Myocyte (in vitro differentiated cells): ENCODE data around the gene ARHGAP32. TPM values are rescaled to one million over a fixed set of nuclear protein-coding genes. Genes with fewer than 3 reads are reported as not detected.
"Not testable (repeated sequence)": the region's sequence is repeated elsewhere in the genome, so short reads cannot be mapped to it uniquely, and the experiment has no call there.

Experiments used
- DNase-seq: peaks from one replicate; pipeline ENCODE4 v3.0.0-alpha.2; 2012; ENCODE audit warnings: low read depth
- total RNA-seq: library from RNA; depleted of rRNA; stranded (reverse); fragments of >200 nt; gene quantifications from 2 replicates; pipeline ENCODE4 v1.2.3, GENCODE V29; 2014

ARHGAP32 gene
- total RNA-seq, 1 donor from 2014 or later, result 10.2 TPM

- DNase-seq, result no peak
These were observed 255.4 kb downstream of the ARHGAP32 start for GRCh38 chr11:128936606-128937251.

DNA sequence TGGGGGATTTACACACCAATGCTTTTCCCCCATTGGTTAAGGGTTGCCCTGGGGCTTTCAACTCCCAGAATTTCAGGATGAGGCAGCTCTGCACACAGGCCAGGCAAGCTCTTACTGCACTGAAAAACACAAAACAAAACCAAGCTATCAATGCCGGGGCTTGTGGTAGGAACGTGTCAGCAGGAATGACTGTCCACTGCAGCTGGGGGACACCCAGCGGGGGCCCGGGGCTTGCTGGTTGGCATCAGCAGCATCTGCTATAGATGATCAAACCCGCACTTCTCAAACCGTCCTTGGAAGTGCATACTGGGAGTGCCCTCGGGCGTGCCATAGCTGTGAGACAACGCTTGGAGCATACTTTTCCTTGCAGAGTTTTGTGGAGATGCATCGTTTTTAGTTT is 257.2 kb downstream of the ARHGAP32 start:
- DNase-seq, result no peak

DNA sequence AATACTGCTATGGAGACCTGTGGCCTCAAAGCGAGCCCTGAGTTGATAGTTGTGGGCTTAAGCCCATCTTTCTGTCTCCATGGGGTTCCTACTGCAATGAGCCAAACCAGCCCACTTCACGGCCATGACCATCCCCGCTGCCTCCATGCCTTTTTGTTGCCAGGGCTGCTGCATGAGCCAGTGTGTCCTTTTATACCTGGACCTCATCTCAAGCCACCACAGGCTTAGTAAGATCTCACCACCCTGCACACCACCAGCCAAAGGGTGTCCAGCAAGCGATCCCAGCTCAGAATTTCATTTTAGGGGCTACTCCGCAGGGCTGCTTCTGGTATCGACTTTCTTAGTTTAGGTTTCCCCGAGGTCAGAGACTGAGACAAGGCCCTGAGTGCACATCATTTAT is 257.8 kb downstream of the ARHGAP32 start:
- no peak for DNase-seq

DNA sequence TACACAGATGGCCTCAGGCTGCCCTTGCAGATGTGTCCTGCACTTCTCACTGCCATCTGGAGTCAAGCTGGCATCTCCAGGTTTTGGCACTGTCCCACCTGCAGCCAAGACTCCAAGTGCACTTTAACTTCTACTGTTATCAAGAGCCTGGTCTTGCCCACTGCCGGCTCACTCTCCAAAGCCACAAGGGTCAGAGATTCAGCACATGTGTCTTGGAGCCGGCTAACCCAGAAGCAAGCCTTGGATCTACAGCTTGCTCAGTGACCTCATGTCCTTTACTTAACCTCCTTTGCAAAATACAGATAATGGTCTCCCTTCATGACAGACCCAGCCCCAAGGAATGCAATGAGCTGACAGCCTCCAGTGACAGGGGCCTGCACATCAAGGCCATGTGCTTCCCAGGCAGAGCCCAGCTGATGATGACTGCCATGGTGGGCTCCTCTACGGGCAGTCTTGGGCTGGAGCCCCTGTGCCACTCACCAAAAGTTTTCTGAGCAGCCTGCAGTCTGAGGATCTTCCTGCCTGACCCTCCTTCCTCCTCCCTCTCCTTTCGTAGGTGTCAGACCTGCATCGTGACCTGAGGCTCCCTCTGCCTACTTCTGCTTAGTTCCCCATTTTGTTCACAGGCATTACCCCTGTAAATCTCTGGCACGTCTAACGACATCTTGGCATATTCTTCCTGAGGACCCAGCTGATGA is 258.5 kb downstream of the ARHGAP32 start:
- peak; percentile 69 for DNase-seq

- peak; percentile 98 for DNase-seq
These were observed 260.5 kb downstream of the ARHGAP32 start for GRCh38 chr11:128931668-128932067.

DNA sequence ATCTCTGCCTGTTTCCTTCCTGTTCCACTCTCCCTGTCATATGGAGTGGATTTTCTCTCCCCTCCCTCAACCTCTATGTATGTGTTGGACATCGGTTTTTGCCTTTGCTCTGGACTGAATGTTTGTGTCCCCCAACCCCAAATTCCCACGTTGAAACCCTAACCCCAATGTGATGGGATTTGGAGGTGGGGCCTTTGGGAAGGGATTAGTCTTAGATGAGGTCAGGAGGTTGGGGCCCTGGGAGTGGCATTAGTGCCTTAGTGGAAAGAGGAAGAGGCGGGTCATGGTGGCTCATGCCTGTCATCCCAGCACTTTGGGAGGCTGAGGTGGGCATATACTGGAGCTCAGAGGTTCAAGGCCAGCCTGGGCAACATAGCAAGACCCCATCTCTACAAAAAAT is 261.1 kb downstream of the ARHGAP32 start:
- DNase-seq, result peak; percentile 18

DNA sequence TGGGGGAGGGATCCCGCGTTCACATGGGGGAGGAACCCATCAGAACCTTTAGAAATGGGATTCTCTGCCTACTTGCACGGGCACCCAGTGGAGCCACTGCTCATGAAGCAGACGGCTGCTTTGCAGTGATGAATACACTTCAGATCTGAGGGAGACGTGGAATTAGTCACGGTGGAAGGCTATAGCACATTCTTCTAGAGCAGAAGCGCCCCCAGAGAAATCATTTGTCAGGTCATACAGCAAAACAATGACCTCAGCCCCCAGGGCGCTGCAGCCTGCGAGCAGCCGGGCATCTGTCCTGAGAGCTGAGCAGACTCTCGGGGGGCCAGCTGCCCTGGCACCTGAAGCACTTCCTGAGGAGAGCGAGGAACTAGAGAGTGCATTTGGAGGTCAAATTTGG is 262.1 kb downstream of the ARHGAP32 start:
- DNase-seq, result peak; percentile 43

DNA sequence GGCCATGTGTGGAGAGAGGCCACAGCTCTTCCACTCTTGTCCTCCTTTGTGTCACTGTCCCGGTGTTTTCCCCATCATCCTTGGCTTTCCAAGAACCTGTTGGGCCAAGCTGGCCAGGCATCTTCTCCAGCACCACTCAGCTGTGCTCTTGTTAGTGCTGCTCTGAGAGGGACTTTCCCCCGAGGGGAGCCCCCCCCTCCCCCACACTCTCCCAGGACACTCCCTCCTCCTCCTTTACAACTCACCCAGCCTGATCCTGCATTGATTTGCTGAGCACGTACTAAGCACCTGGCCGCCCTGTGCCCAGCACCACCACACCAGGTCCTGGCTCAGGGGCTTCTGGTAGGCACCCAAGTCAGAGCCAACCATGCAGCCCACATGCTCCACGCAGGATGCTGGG is 262.7 kb downstream of the ARHGAP32 start:
- peak; percentile 17 for DNase-seq

- DNase-seq, result no peak
These were observed 263.7 kb downstream of the ARHGAP32 start for GRCh38 chr11:128928400-128928799.

GRCh38 chr11:128927683-128928336 is 264.3 kb downstream of the ARHGAP32 start:
- no peak for DNase-seq

DNA sequence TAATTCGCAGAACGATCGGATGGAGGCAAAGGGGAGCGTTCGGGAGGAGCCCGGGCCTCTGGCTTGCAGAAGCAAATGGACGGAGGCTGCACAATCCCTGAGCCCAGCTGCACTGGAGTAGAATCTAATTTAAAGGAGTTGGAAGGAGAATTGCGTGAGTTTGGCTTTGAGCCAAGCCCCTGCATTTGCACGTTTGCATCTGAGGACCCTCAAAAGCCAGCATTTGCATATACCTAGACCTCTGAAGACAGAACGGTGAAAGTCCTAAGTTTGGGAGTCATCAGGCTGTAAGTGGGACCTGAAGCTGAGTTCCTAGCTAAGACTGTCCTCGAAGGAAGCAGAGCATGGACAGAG is 265.0 kb downstream of the ARHGAP32 start:
- DNase-seq, result no peak

GRCh38 chr11:128926437-128927107 is 265.6 kb downstream of the ARHGAP32 start:
- no peak for DNase-seq

GRCh38 chr11:128926000-128926399 is 266.1 kb downstream of the ARHGAP32 start:
- DNase-seq, result no peak

DNA sequence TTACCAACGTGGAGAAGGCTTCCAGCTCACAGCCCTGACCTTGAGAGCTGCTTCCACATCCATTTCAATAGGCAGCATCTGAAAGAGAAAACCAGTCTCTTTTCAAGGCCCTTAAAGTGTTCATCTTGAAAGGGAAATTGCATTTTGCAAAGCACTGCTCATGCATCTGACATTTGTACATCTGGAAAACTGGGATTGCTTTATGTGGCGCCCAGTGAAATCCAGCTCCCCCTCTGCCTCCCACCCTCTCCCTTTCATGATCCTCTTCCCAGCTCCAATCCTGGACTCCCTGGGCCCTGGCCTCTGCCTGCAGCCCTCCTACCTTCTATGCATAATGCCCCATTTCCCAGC is 266.9 kb downstream of the ARHGAP32 start:
- no peak for DNase-seq

DNA sequence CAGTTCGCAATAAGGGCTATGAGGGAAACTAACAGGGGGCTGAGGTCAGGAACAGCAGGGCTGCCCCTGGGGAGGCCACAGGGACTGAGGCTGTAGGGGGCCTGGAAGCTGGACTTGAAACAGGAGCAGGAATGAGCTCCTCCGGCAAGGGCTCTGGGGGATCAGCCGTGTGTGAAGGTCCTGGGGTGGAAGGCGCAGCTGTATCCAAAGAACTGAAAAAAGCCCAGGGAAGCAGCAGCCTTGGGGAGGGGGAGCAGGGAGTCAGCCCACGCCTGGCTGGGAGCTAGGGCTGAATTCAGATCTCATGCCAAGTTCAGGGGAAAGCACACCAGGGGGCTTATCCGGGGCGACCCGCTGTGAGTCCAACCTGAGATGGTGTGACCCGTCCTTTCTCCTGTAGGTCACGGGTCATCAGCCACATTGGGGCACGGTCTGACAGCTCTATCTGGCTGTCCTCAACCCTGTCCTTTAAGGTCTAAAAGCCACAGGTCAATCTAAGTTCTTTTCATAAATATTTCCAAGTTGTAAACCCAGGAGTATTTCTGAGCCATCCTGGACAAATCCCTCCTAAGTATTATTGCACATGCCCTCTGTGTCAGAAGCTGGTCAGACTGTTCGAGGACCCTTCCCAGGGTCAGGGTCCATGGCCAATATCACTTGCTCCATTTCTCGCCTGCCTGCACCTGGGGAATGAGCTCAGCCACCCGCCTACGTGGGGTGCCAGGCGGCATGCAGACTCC is 267.4 kb downstream of the ARHGAP32 start:
- DNase-seq, result no peak

DNA sequence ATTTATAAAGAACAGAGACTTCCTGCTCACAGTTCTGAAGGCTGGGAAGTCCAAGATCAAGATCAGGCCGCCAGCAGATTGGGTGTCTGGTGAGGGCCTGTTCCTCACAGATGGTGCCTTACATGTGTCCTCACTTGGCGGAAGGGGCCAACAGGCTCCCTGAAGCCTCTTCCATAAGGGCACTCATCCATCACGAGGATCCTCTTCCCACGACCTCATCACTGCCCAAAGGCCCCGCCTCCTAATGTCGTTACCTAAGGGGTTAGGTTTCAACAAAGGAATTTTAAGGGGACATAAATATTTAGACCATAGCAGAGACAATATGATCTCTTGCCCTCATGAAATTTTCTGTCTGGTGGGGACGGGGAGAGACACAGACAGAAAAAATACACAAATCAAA is 268.0 kb downstream of the ARHGAP32 start:
- DNase-seq, result no peak

GRCh38 chr11:128921793-128922192 is 270.3 kb downstream of the ARHGAP32 start:
- no peak for DNase-seq

DNA sequence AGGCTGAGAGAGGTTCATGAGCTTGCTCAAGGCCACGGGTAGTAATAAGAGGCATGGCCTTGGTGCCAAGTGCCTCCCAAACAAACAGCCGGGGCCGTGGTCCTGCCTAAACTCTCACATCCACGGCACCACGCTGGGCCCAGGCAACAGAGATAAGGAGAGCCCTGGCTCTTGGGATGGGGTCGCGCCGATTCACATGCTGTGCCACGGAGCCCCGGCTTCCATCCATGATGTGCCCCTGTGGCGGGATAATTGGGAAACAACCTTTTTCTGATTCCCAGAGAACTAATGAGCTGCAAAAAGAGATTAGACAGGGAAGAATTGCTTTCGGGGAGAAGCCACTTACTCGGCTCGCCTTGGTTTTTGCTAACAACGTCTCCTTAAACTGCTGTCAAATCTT is 271.5 kb downstream of the ARHGAP32 start:
- DNase-seq, result no peak

- DNase-seq, result not testable (repeated sequence)
These were observed 272.5 kb downstream of the ARHGAP32 start for GRCh38 chr11:128919635-128920034.

DNA sequence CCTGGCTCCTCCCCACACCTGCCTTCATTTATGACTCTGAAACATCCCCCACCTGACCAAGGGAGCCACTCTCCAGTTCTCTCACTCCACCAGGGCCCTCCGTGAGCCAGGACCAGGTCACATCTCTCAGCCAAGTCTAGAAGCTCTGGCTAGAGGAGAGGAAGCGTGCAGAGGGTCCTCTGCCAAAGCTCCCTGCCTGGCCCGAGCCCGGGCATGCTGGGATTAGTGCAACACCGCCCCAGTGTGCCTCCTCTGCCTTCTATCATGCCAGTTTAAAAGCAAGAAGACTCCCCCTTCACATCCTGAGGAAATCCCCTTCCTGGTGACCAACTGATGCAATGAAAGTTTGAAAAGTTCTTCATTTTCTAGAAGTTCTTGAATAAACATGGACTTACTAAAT is 272.9 kb downstream of the ARHGAP32 start:
- no peak for DNase-seq

GRCh38 chr11:128917144-128917724 is 274.9 kb downstream of the ARHGAP32 start:
- no peak for DNase-seq
